Neural cell (in vitro differentiated cells): ENCODE data around the gene FRS3. TPM values are rescaled to one million over a fixed set of nuclear protein-coding genes. Genes with fewer than 3 reads are reported as not detected.

ENCODE experiments used
- H2AFZ ChIP-seq: fragments of 200-600, 300-800 bp; sonication (generic), shearing (Covaris generic); 2 replicates; pipeline ENCODE4 v1.6.0; 2014; ENCODE audit warnings: low read depth, mild to moderate bottlenecking, antibody characterized with exemption, low read length, moderate library complexity
- H3F3A ChIP-seq: fragments of 200-600 bp; shearing (Covaris generic); 2 replicates; pipeline ENCODE4 v1.6.1; 2016; ENCODE audit warnings: mild to moderate bottlenecking, moderate library complexity, mixed read lengths, antibody characterized with exemption, low read length; ENCODE audit not compliant: insufficient read depth, poor library complexity, severe bottlenecking
- H3K27ac ChIP-seq: fragments of 200-600, 300-800 bp; sonication (generic), shearing (Covaris generic); 2 replicates; pipeline ENCODE4 v1.5.1; 2014; ENCODE audit warnings: mild to moderate bottlenecking, low read length, moderate library complexity
- H3K27me3 ChIP-seq: fragments of 300-800, 200-600 bp; sonication (generic), shearing (Covaris generic); 2 replicates; pipeline ENCODE4 v1.6.0; 2014; ENCODE audit warnings: mild to moderate bottlenecking, low read depth, low read length, moderate library complexity; ENCODE audit not compliant: insufficient read depth
- H3K36me3 ChIP-seq: fragments of 300-800, 200-600 bp; sonication (generic), shearing (Covaris generic); 2 replicates; pipeline ENCODE4 v1.5.1; 2014; ENCODE audit warnings: mild to moderate bottlenecking, antibody characterized with exemption, low read length, moderate library complexity; ENCODE audit not compliant: insufficient read depth
- H3K4me2 ChIP-seq: fragments of 300-800, 200-600 bp; sonication (generic), shearing (Covaris generic); 2 replicates; pipeline ENCODE4 v1.6.0; 2014; ENCODE audit warnings: mild to moderate bottlenecking, low read length
- H3K4me3 ChIP-seq: fragments of 300-800, 200-600 bp; sonication (generic), shearing (Covaris generic); 2 replicates; pipeline ENCODE4 v1.5.1; 2014; ENCODE audit warnings: mild to moderate bottlenecking, low read length, moderate library complexity
- H3K79me2 ChIP-seq: fragments of 200-600 bp; shearing (Covaris generic); replicated peaks from 2 replicates; pipeline ENCODE4 v1.6.0; 2014; ENCODE audit warnings: mild to moderate bottlenecking, low read length, moderate library complexity; ENCODE audit not compliant: insufficient read depth
- H3K9ac ChIP-seq: fragments of 300-800, 200-600 bp; sonication (generic), shearing (Covaris generic); 2 replicates; pipeline ENCODE4 v1.6.1; 2016; ENCODE audit warnings: mild to moderate bottlenecking, low read length, mixed read lengths
- H3K9me2 ChIP-seq: fragments of 200-600 bp; shearing (Covaris generic); 2 replicates; pipeline ENCODE4 v1.6.1; 2016; ENCODE audit warnings: mild to moderate bottlenecking, low read length, mixed read lengths; ENCODE audit not compliant: insufficient read depth
- H3K9me3 ChIP-seq: fragments of 200-600, 300-800 bp; sonication (generic), shearing (Covaris generic); 2 replicates; pipeline ENCODE4 v1.6.1; 2016; ENCODE audit warnings: mild to moderate bottlenecking, mixed run types, low read length, moderate library complexity, mixed read lengths
- H4K20me1 ChIP-seq: fragments of 200-600 bp; shearing (Covaris generic); 2 replicates; pipeline ENCODE4 v1.6.1; 2016; ENCODE audit warnings: mild to moderate bottlenecking, mixed run types; ENCODE audit not compliant: insufficient read depth
- EP300 ChIP-seq: fragments of 450-650 bp; conservative IDR thresholded peaks from 2 replicates; pipeline ENCODE4 v1.6.1; 2014; ENCODE audit warnings: antibody characterized with exemption, mild to moderate bottlenecking, moderate library complexity; ENCODE audit not compliant: poor library complexity, severe bottlenecking
- EZH2 ChIP-seq: fragments of 200-600, 300-800 bp; shearing (Covaris generic), sonication (generic); IDR thresholded peaks from 2 replicates; pipeline ENCODE4 v1.6.1; 2014; ENCODE audit warnings: antibody characterized with exemption, low read length, borderline replicate concordance, mild to moderate bottlenecking; ENCODE audit not compliant: insufficient read depth, poor library complexity, severe bottlenecking
- MXI1 ChIP-seq: fragments of 450-650 bp; conservative IDR thresholded peaks from 2 replicates; pipeline ENCODE4 v1.6.1; 2014; ENCODE audit warnings: antibody characterized with exemption, mild to moderate bottlenecking; ENCODE audit not compliant: poor library complexity, severe bottlenecking
- POLR2AphosphoS5 ChIP-seq: IDR thresholded peaks from 2 replicates; pipeline ENCODE4 v1.6.1; 2012
- RAD21 ChIP-seq: fragments of 450-650 bp; conservative IDR thresholded peaks from 2 replicates; pipeline ENCODE4 v1.6.1; 2014; ENCODE audit warnings: antibody characterized with exemption, mild to moderate bottlenecking, moderate library complexity
- SMC3 ChIP-seq: fragments of 450-650 bp; conservative IDR thresholded peaks from 2 replicates; pipeline ENCODE4 v1.6.1; 2014; ENCODE audit warnings: antibody characterized with exemption, mild to moderate bottlenecking, moderate library complexity; ENCODE audit not compliant: poor library complexity
- TAF1 ChIP-seq: IDR thresholded peaks from 2 replicates; pipeline ENCODE4 v1.6.1; 2012; ENCODE audit warnings: low read depth
- polyA plus RNA-seq: library from polyadenylated mRNA; depleted of rRNA; stranded (reverse); fragments of >200 nt; gene quantifications from 2 replicates; pipeline ENCODE4 v1.2.3, GENCODE V29; 2014
- TF ChIP-seq, protein P1 (sequence below): fragments of 450-650 bp; IDR thresholded peaks from 2 replicates; pipeline ENCODE4 v1.5.1; 2014; ENCODE audit warnings: antibody characterized with exemption, mild to moderate bottlenecking, moderate library complexity; ENCODE audit not compliant: poor library complexity, severe bottlenecking
- TF ChIP-seq, protein P2 (sequence below): IDR thresholded peaks from 2 replicates; pipeline ENCODE4 v1.6.1; 2012; ENCODE audit warnings: borderline replicate concordance

The FRS3 gene
- polyA plus RNA-seq, 1 donor from 2014 or later, result 15.7 TPM

DNA sequence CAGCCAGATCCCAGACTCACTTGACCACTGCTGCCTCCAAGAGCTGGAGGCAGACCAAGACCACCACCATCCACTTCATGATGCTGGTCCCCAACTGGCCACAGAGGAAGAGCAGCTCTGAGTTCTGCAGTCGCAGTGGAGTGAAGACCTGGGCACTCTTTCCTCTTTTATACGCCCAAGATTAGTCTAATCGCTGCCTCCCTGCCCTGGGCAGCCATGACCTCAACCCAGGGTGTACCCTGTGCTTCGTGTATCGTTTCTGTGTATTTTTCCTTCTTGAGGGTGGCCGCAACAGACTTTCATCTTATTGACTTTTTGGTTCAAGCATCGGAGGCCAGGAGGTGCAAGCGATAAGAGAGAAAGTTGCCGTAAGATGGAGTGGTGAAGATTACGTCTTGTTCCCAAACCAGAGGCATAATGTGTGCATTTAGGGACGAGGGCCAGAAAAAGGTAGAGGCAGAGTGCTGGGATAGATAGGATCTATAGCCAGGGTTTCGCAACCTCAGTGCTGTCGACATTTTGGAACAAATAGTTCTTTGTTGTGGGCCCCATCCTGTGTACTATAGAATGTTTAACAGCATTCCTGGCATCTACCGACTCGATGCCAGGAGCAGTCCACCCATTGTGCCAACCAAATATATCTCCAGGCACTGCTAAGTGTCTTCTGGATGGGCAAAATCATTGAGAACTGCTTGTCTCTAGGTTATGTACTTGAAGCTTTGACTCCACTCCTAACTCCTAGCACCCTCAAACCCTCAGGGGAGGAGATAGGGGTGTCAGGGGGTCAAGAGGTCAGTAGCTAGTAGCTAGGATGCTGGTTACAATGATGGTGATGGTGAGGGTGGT is 32.2 kb downstream of the FRS3 start, which contains the start of gene PGC:
TSS of gene PGC (minus strand) at position 142 of the 846 bp plus-strand sequence. CDS start at position 79, 63 bp downstream.
- TF ChIP-seq, protein P1, sequence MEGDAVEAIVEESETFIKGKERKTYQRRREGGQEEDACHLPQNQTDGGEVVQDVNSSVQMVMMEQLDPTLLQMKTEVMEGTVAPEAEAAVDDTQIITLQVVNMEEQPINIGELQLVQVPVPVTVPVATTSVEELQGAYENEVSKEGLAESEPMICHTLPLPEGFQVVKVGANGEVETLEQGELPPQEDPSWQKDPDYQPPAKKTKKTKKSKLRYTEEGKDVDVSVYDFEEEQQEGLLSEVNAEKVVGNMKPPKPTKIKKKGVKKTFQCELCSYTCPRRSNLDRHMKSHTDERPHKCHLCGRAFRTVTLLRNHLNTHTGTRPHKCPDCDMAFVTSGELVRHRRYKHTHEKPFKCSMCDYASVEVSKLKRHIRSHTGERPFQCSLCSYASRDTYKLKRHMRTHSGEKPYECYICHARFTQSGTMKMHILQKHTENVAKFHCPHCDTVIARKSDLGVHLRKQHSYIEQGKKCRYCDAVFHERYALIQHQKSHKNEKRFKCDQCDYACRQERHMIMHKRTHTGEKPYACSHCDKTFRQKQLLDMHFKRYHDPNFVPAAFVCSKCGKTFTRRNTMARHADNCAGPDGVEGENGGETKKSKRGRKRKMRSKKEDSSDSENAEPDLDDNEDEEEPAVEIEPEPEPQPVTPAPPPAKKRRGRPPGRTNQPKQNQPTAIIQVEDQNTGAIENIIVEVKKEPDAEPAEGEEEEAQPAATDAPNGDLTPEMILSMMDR, result no peak
- TF ChIP-seq RAD21 (no peak), EP300 (no peak), TAF1 (no peak), SMC3 (no peak), MXI1 (no peak), POLR2AphosphoS5 (no peak), EZH2 (no peak)
- TF ChIP-seq, protein P2, sequence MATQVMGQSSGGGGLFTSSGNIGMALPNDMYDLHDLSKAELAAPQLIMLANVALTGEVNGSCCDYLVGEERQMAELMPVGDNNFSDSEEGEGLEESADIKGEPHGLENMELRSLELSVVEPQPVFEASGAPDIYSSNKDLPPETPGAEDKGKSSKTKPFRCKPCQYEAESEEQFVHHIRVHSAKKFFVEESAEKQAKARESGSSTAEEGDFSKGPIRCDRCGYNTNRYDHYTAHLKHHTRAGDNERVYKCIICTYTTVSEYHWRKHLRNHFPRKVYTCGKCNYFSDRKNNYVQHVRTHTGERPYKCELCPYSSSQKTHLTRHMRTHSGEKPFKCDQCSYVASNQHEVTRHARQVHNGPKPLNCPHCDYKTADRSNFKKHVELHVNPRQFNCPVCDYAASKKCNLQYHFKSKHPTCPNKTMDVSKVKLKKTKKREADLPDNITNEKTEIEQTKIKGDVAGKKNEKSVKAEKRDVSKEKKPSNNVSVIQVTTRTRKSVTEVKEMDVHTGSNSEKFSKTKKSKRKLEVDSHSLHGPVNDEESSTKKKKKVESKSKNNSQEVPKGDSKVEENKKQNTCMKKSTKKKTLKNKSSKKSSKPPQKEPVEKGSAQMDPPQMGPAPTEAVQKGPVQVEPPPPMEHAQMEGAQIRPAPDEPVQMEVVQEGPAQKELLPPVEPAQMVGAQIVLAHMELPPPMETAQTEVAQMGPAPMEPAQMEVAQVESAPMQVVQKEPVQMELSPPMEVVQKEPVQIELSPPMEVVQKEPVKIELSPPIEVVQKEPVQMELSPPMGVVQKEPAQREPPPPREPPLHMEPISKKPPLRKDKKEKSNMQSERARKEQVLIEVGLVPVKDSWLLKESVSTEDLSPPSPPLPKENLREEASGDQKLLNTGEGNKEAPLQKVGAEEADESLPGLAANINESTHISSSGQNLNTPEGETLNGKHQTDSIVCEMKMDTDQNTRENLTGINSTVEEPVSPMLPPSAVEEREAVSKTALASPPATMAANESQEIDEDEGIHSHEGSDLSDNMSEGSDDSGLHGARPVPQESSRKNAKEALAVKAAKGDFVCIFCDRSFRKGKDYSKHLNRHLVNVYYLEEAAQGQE, result no peak
- Histone ChIP-seq H2AFZ (no peak within 1 kb of the TSS), H3K9ac (no peak within 1 kb of the TSS), H3K27ac (no peak within 1 kb of the TSS), H3K36me3 (no peaks in the 10 kb centered on the region), H3K4me2 (no peak within 1 kb of the TSS), H3K9me2 (no peaks in the 10 kb centered on the region), H3K79me2 (no peaks in the 10 kb centered on the region), H3F3A (no peaks in the 10 kb centered on the region), H3K27me3 (no peaks in the 10 kb centered on the region), H4K20me1 (no peaks in the 10 kb centered on the region), H3K9me3 (no peaks in the 10 kb centered on the region), H3K4me3 (no peak within 1 kb of the TSS)

DNA sequence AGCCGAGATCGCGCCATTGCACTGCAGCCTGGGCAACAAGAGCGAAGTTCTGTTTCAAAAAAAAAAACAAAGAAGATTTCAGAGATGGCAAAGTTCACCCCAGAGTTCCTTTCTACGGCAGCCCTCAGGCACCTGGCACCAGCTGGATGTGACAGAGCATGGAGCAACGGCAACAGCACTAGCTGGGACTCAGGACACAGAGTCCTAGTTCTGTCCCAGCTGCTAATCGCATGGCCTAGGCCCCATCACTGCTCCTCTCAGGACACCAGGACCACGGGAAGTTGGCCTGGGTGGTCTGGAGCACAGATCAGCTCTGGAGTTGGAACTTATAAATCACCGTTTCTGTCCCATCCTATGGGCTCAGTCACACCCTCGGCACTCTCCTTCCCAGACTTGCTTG is 33.6 kb downstream of the FRS3 start:
- H2AFZ ChIP-seq, result no peak overlapping the region
- H3K9ac ChIP-seq, result no peak overlapping the region
- H3K9me2 ChIP-seq, result no peaks in the 10 kb centered on the region
- no peaks in the 10 kb centered on the region for H3F3A ChIP-seq
- TF ChIP-seq SMC3 (no peak), EZH2 (no peak), EP300 (no peak), TAF1 (no peak), RAD21 (no peak)
- no peaks in the 10 kb centered on the region for H3K9me3 ChIP-seq
- H3K4me2 ChIP-seq, result no peak overlapping the region
- no peaks in the 10 kb centered on the region for H4K20me1 ChIP-seq
- no peaks in the 10 kb centered on the region for H3K27me3 ChIP-seq
- H3K79me2 ChIP-seq, result no peaks in the 10 kb centered on the region
- no peak overlapping the region for H3K4me3 ChIP-seq
- H3K27ac ChIP-seq, result no peak overlapping the region
- H3K36me3 ChIP-seq, result no peaks in the 10 kb centered on the region
